K562 (cell line): ENCODE results near the gene GARIN6. TPM values are rescaled to one million over a fixed set of nuclear protein-coding genes. Genes with fewer than 3 reads are reported as not detected.

Experiments used
- ATAC-seq: fragments of 200-7000 bp; cut with Tn5 transposase; 3 replicates; pipeline ENCODE4 v1.9.1; 2020; ENCODE audit warnings: moderate library complexity
- BruUV-seq: library from RNA; stranded (reverse); fragments of 400-500 nt; replicated peaks from 2 replicates; lab custom pipeline; 2021; lab: Mats Ljungman, UMichigan
- CTCF ChIA-PET: fragments of 300-600 bp; formaldehyde crosslinking; extraction: SDS; loops from one replicate; lab custom pipeline; 2021; ENCODE audit warnings: low intra/inter-chr PET ratio; lab: Yijun Ruan, JAX
- POLR2A ChIA-PET: fragments of 300-600, 350-650 bp; sonication (Branson Sonifier 250); formaldehyde crosslinking; extraction: SDS; loops from one replicate; lab custom pipeline; 2021; ENCODE audit warnings: antibody characterized with exemption, inconsistent platforms; lab: Yijun Ruan, JAX
- DNase-seq, 4 experiments: peaks; one replicate each; pipeline versions ENCODE4 v3.0.0 to v3.0.0-alpha.2; 2011 to 2018; ENCODE audit warnings: low spot score in 3 of 4, mixed read lengths in 3 of 4; ENCODE audit errors: extremely low read depth in 1 of 4
- FAIRE-seq: peaks from 2 replicates; lab custom pipeline; 2011; peaks lifted over from hg19 to GRCh38; lab: Jason Lieb, UNC
- H2AFZ ChIP-seq: 2 replicates; pipeline ENCODE4 v1.6.0; 2011; ENCODE audit warnings: low read depth, low read length, control low read depth, inconsistent platforms
- H3K27ac ChIP-seq: fragments of 200-600 bp; 3 replicates; pipeline ENCODE4 v1.8.0; 2011; ENCODE audit warnings: low read depth, mild to moderate bottlenecking, control low read depth, inconsistent platforms, low read length, moderate library complexity, mixed read lengths; ENCODE audit errors: extremely low read depth
- H3K27me3 ChIP-seq, 2 experiments: fragments of 300-600 bp in 1 of 2; 2 replicates in 1 of 2; 3 replicates in 1 of 2; pipeline versions ENCODE4 v1.6.0 to v1.8.0; 2011; ENCODE audit warnings: inconsistent platforms in 2 of 2, low read length in 2 of 2, mild to moderate bottlenecking in 1 of 2, mixed read lengths in 1 of 2, moderate library complexity in 1 of 2; ENCODE audit not compliant: control insufficient read depth in 2 of 2, insufficient read depth in 2 of 2
- H3K36me3 ChIP-seq: fragments of 300-600 bp; 3 replicates; pipeline ENCODE4 v1.8.0; 2011; ENCODE audit warnings: mild to moderate bottlenecking, low read length, inconsistent platforms; ENCODE audit not compliant: control insufficient read depth, insufficient read depth
- H3K4me1 ChIP-seq, 2 experiments: fragments of 200-600 bp in 1 of 2; replicated peaks in 1 of 2; 2 replicates in 1 of 2; 3 replicates in 1 of 2; pipeline versions ENCODE4 v1.5.1 to v1.8.0; 2011; ENCODE audit warnings: inconsistent platforms in 2 of 2, low read length in 2 of 2, mild to moderate bottlenecking in 1 of 2, mixed read lengths in 1 of 2, moderate library complexity in 1 of 2; ENCODE audit not compliant: control insufficient read depth in 2 of 2, insufficient read depth in 2 of 2
- H3K4me2 ChIP-seq: 2 replicates; pipeline ENCODE4 v1.6.1; 2011; ENCODE audit warnings: low read length, control low read depth, inconsistent platforms, mixed read lengths; ENCODE audit not compliant: insufficient read depth
- H3K4me3 ChIP-seq: fragments of 200-600 bp; sonication (generic), shearing (Covaris generic); 2 replicates; pipeline ENCODE4 v1.5.1; 2016; ENCODE audit warnings: control low read depth, inconsistent platforms
- H3K79me2 ChIP-seq: fragments of 200-600 bp; 3 replicates; pipeline ENCODE4 v1.8.0; 2011; ENCODE audit warnings: low read length, inconsistent platforms; ENCODE audit not compliant: control insufficient read depth, insufficient read depth
- H3K9ac ChIP-seq, 2 experiments: 2 replicates each; pipeline versions ENCODE4 v1.6.0 to v1.6.1; 2011; ENCODE audit warnings: low read depth in 2 of 2, low read length in 2 of 2, control low read depth in 1 of 2, inconsistent platforms in 1 of 2, mild to moderate bottlenecking in 1 of 2, mixed read lengths in 1 of 2; ENCODE audit not compliant: insufficient read depth in 1 of 2
- H3K9me1 ChIP-seq: one replicate; pipeline ENCODE4 v1.6.0; 2011; ENCODE audit warnings: inconsistent platforms, mild to moderate bottlenecking, low read length, moderate library complexity; ENCODE audit not compliant: control insufficient read depth, insufficient read depth
- H3K9me3 ChIP-seq: replicated peaks from 2 replicates; pipeline ENCODE4 v1.5.1; 2011; ENCODE audit warnings: low read depth, low read length, inconsistent platforms; ENCODE audit not compliant: control insufficient read depth, insufficient read depth
- H4K20me1 ChIP-seq: replicated peaks from 2 replicates; pipeline ENCODE4 v1.6.1; 2011; ENCODE audit warnings: low read length, inconsistent platforms, mixed read lengths; ENCODE audit not compliant: control insufficient read depth, insufficient read depth
- ARID3A ChIP-seq: IDR thresholded peaks from 2 replicates; pipeline ENCODE4 v1.6.1; 2012; ENCODE audit warnings: low read depth, low read length, improper control_type of control experiment, borderline replicate concordance
- FUS ChIP-seq: fragments of 200-400 bp; formaldehyde crosslinking; optimal IDR thresholded peaks from 2 replicates; pipeline ENCODE3; 2017; ENCODE audit warnings: low read depth, low read length
- NKRF ChIP-seq: fragments of 450-650 bp; IDR thresholded peaks from 2 replicates; pipeline ENCODE4 v1.6.1; 2016; ENCODE audit warnings: borderline replicate concordance
- NRF1 ChIP-seq, 2 experiments: fragments of 450-650 bp; IDR thresholded peaks in 1 of 2; conservative IDR thresholded peaks in 1 of 2; 2 replicates each; pipeline ENCODE4 v1.6.1; 2014; ENCODE audit warnings: mild to moderate bottlenecking in 2 of 2
- SNRNP70 ChIP-seq: fragments of 200-400 bp; formaldehyde crosslinking; optimal IDR thresholded peaks from 2 replicates; pipeline ENCODE3; 2017; ENCODE audit warnings: low read depth, low read length
- SRSF1 ChIP-seq: fragments of 200-400 bp; formaldehyde crosslinking; IDR thresholded peaks from 2 replicates; pipeline ENCODE4 v1.6.1; 2017; ENCODE audit warnings: mild to moderate bottlenecking, low read depth, low read length, moderate library complexity
- TCF7L2 ChIP-seq: fragments of 150-350 bp; IDR thresholded peaks from 2 replicates; pipeline ENCODE4 v1.6.1; 2016; ENCODE audit warnings: low read depth, mild to moderate bottlenecking, low read length, moderate library complexity
- TSHZ1 ChIP-seq: fragments of 250-450 bp; sonication (Bioruptor Pico); IDR thresholded peaks from 2 replicates; pipeline ENCODE4 v1.4.0; 2020; ENCODE audit warnings: mild to moderate bottlenecking, moderate library complexity
- XRCC4 ChIP-seq: IDR thresholded peaks from one replicate; pipeline ENCODE4 v1.6.1; 2011; ENCODE audit not compliant: insufficient read depth, insufficient read length; ENCODE audit errors: extremely low read depth
- ZBED1 ChIP-seq: IDR thresholded peaks from 2 replicates; pipeline ENCODE4 v1.6.1; 2014
- ZMIZ1 ChIP-seq, 2 experiments: fragments of 150-350 bp in 1 of 2; IDR thresholded peaks; 2 replicates each; pipeline ENCODE4 v1.6.1; 2012 to 2016; ENCODE audit warnings: low read depth in 2 of 2, low read length in 2 of 2, mild to moderate bottlenecking in 1 of 2, moderate library complexity in 1 of 2
- ZNF184 ChIP-seq: sonication (generic); formaldehyde crosslinking; IDR thresholded peaks from 2 replicates; pipeline ENCODE4 v1.5.0; 2020; ENCODE audit warnings: missing genetic modification reagents
- ZNF384 ChIP-seq: IDR thresholded peaks from 2 replicates; pipeline ENCODE4 v1.6.1; 2012; ENCODE audit warnings: low read depth, low read length, improper control_type of control experiment
- WGBS: fragments of 100-300 bp; shearing (Covaris generic); methylation state at CpG from one replicate; pipeline ENCODE4 v1.1.6; 2016; ENCODE audit warnings: low coverage, mixed read lengths; ENCODE audit not compliant: insufficient coverage; ENCODE audit errors: missing lambda C conversion rate; 5-methylcytosine and 5-hydroxymethylcytosine counted together
- in situ Hi-C: fragments of 300-500 bp; cut with MboI; formaldehyde crosslinking; loops from 4 replicates; pipeline ENCODE4 v1.15.0; 2018; ENCODE audit warnings: inconsistent platforms, mixed read lengths
- intact Hi-C: fragments of 100-400 bp; cut with micrococcal nuclease; formaldehyde crosslinking; loops from 2 replicates; pipeline ENCODE4 v1.14.2; 2022
- polyA plus RNA-seq, 8 experiments: library from polyadenylated mRNA; depleted of rRNA in 4 of 8; stranded (reverse) in 5 of 8; unstranded in 3 of 8; fragments of >200 nt; fragmentation: Nextera tagmentation in 2 of 8; fragmentation: Illumina TruSeq in 1 of 8; extraction: Ambion mirVana in 2 of 8; extraction: Trizol in 1 of 8; gene quantifications; 2 replicates each; pipeline versions ENCODE4 v1.2.1 to v1.2.3, GENCODE V29; 2011 to 2014; ENCODE audit warnings: inconsistent platforms in 1 of 8, missing spikeins in 1 of 8
- total RNA-seq, 7 experiments: library from RNA; depleted of rRNA in 6 of 7; stranded (reverse); fragments of >200 nt in 6 of 7; fragmentation: Illumina TruSeq in 2 of 7; extraction: Trizol in 2 of 7; gene quantifications; 2 replicates each; pipeline versions ENCODE4 v1.2.1 to v1.2.3, GENCODE V29; 2011 to 2021; ENCODE audit warnings: low replicate concordance in 1 of 7

The GARIN6 gene
- total and polyA plus RNA-seq, 9 of the 15 experiments (the other 6 are each of a cell fraction or from before 2014, with no cell fraction given) = not detected

- intact Hi-C loops (no loop called here), in situ Hi-C loops (no loop called here)
- DNase-seq = no peak
- no TSS peak for BruUV-seq
- no peak overlapping the region for H3K27ac ChIP-seq
- H3K79me2 ChIP-seq = no peaks in the 10 kb centered on the region
- H3K9ac ChIP-seq = no peak overlapping the region
- WGBS = 5% methylated on average over 3 of the region's 4 CpGs
- no peaks in the 10 kb centered on the region for H3K9me1 ChIP-seq
- H4K20me1 ChIP-seq = no peaks in the 10 kb centered on the region
- CTCF ChIA-PET = no interaction called here
- H3K4me2 ChIP-seq = no peak overlapping the region
- FAIRE-seq = no peak
- POLR2A ChIA-PET = no interaction called here
- no peaks in the 10 kb centered on the region for H3K9me3 ChIP-seq
- H3K4me1 ChIP-seq = no peaks in the 10 kb centered on the region
- no peaks in the 10 kb centered on the region for H3K27me3 ChIP-seq
- no peak overlapping the region for H3K4me3 ChIP-seq
- no peak for ATAC-seq
- no peak overlapping the region for H2AFZ ChIP-seq
- no peaks in the 10 kb centered on the region for H3K36me3 ChIP-seq
- no peak for TF ChIP-seq NRF1 (conservative IDR thresholded peaks at IDR 0.05 in 1 of 2, IDR thresholded peaks at IDR 0.05 in 1 of 2)
- TF ChIP-seq ZNF184 = no peak
- TF ChIP-seq ZBED1 = no peak
- TF ChIP-seq TCF7L2 = no peak
- no peak for TF ChIP-seq ZMIZ1 (IDR thresholded peaks at IDR 0.05; ENCODE audit: low read depth in 2 of 2, low read length in 2 of 2)
- no peak for TF ChIP-seq ZNF384
- TF ChIP-seq NKRF = no peak
- no peak for TF ChIP-seq FUS
- no peak for TF ChIP-seq SRSF1
- no peak for TF ChIP-seq ARID3A
- no peak for TF ChIP-seq TSHZ1 (CRISPR knock-in tag)
- no peak for TF ChIP-seq XRCC4
- TF ChIP-seq SNRNP70 = no peak
These were observed 28.9 kb upstream of the GARIN6 start for GRCh38 chr12:99618657-99619056.
